ENCODE results near the gene ACAN.
A peak's percentile ranks its signal among the peaks of the same experiment; 100 is the strongest.

ACAN gene

DNA sequence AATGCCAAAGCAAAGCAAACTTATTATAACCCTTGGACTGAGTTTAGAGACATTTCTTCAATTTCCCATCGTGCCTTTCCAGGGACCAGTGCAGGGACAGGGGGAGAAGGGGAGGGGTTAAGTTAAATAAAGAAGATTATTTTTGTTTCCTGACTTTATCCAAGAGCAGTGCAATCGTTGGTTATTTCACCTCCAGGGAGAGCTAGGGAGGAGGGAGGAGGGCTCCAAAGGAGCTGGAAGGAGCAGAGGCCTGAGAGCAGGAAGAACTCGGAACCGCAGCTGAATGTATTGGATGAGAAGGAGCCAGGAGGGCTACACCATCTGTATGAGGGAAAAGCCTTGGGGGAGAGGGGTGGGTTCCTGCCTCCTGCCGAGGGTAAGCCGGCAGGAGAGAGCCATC, 71.4 kb downstream of the ACAN start:
- Histone ChIP-seq H3K36me3 (ENCODE audit: control insufficient read depth, insufficient read depth, low read length) (no peaks in the 10 kb centered on the region), H3K27me3 (replicated peaks; ENCODE audit: control insufficient read depth, insufficient read depth, low read length) (peaks cover 2% of the 10 kb centered on the region; the same call in 1 of the 2 replicates), H3K4me3 (replicated peaks; ENCODE audit: low read depth, low read length) (no peak overlapping the region)
- TF ChIP-seq, protein P1, sequence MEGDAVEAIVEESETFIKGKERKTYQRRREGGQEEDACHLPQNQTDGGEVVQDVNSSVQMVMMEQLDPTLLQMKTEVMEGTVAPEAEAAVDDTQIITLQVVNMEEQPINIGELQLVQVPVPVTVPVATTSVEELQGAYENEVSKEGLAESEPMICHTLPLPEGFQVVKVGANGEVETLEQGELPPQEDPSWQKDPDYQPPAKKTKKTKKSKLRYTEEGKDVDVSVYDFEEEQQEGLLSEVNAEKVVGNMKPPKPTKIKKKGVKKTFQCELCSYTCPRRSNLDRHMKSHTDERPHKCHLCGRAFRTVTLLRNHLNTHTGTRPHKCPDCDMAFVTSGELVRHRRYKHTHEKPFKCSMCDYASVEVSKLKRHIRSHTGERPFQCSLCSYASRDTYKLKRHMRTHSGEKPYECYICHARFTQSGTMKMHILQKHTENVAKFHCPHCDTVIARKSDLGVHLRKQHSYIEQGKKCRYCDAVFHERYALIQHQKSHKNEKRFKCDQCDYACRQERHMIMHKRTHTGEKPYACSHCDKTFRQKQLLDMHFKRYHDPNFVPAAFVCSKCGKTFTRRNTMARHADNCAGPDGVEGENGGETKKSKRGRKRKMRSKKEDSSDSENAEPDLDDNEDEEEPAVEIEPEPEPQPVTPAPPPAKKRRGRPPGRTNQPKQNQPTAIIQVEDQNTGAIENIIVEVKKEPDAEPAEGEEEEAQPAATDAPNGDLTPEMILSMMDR (IDR thresholded peaks at IDR 0.05; ENCODE audit: insufficient read depth, low read length, poor library complexity, severe bottlenecking) = no peak
- no peak for DNase-seq (ENCODE audit: extremely low read depth, insufficient read length)

DNA sequence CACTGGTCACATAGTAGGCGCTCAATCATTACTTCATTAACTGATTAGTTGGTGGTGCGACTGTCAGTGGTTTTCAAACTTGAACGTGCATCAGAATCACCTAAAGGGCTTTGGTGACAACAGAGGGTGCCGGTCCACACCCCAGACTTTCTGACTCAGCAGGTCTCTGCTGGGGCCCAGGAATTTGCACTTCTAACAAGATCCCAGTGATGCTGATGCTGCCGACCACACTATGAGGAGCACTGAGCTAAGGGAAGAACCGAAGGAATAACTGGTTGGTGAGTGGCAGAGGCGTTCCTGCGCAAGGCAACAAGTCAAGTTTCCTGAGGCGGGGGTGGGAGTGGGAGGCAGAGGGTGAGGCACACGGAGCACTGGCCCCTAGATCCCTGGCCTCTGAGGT, 73.3 kb downstream of the ACAN start:
- no peak for DNase-seq (ENCODE audit: extremely low read depth, insufficient read length)
- TF ChIP-seq, protein P1 (IDR thresholded peaks at IDR 0.05; ENCODE audit: insufficient read depth, low read length, poor library complexity, severe bottlenecking) = no peak
- Histone ChIP-seq H3K27me3 (replicated peaks; ENCODE audit: control insufficient read depth, insufficient read depth, low read length) (peaks cover 2% of the 10 kb centered on the region; the same call in 1 of the 2 replicates), H3K36me3 (ENCODE audit: control insufficient read depth, insufficient read depth, low read length) (no peaks in the 10 kb centered on the region), H3K4me3 (replicated peaks; ENCODE audit: low read depth, low read length) (no peak overlapping the region)

DNA sequence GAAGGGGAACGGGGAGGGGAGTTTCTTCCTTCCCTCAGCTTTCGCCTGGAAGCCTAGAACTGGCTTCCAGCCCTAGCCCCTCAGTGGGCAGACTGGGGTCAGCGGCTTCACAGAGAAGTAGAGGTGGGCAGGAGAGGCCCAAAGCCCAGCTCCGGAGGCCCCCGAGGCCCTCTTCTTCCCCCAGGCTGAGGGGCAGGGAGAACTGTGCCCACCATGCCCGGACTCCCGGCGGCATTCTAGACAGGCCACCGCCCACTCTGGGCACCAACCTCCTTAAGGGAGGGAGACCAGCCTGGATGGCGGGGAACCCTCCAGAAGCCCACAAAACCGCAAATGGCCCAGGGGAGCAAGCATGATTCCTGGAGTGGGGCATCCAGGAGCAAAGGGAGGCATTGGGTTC, 74.2 kb downstream of the ACAN start:
- H3K36me3 ChIP-seq (ENCODE audit: control insufficient read depth, insufficient read depth, low read length) = no peaks in the 10 kb centered on the region
- H3K27me3 ChIP-seq (replicated peaks; ENCODE audit: control insufficient read depth, insufficient read depth, low read length) = peaks cover 2% of the 10 kb centered on the region; the same call in 1 of the 2 replicates
- DNase-seq (ENCODE audit: extremely low read depth, insufficient read length) = no peak
- H3K4me3 ChIP-seq (replicated peaks; ENCODE audit: low read depth, low read length) = no peak overlapping the region
- TF ChIP-seq, protein P1 (IDR thresholded peaks at IDR 0.05; ENCODE audit: insufficient read depth, low read length, poor library complexity, severe bottlenecking) = no peak

DNA sequence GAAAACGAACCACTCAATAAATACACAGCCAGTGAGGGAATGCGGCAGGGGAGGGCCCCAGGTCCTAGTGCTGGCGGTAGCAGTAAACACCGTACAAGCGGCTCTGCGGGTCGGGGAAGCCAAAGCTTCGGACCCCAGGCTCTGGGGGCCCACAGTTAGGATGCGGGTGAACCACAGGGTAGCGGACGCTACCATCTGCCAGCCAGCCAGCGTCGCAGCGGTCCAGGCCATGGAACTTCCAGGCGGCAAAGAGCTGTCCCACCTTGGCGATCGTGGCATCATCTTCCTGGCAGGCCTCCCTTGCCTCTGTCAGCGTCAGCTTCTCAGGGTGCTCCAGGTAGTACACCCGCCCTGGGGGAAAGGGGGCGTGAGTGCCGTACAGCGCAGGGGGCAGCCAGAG, 74.7 kb downstream of the ACAN start:
- TF ChIP-seq, protein P1 (IDR thresholded peaks at IDR 0.05; ENCODE audit: insufficient read depth, low read length, poor library complexity, severe bottlenecking) = no peak
- Histone ChIP-seq H3K27me3 (replicated peaks; ENCODE audit: control insufficient read depth, insufficient read depth, low read length) (peaks cover under 1% of the 10 kb centered on the region; the same call in 1 of the 2 replicates), H3K36me3 (ENCODE audit: control insufficient read depth, insufficient read depth, low read length) (no peaks in the 10 kb centered on the region), H3K4me3 (replicated peaks; ENCODE audit: low read depth, low read length) (no peak overlapping the region)
- DNase-seq (ENCODE audit: extremely low read depth, insufficient read length) = no peak

DNA sequence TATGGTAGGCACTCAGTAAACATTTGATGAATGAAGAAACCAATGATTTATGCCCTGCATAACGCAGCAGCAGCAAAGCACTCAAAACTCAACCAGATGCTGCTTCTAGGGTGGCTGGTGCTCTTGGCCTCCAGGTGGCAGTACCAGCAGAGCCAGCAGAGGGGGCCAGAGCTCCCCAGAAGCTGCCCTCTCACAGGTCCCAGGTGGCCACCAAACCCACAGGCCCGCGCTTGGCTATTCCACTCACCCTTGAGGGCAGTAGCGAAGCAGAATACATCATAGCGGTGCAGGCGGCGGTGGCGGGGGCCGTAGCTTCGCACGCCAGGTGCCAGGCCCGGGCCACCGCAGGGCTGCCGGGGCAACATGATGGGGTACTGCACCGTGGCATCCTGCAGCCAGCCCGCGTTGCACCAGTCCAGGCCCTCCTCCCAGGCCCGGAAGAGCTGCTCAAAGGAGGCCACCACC, 75.5 kb downstream of the ACAN start:
- no peak for DNase-seq (ENCODE audit: extremely low read depth, insufficient read length)
- TF ChIP-seq, protein P1 (IDR thresholded peaks at IDR 0.05; ENCODE audit: insufficient read depth, low read length, poor library complexity, severe bottlenecking) = peak; percentile 90
- no peak overlapping the region for H3K4me3 ChIP-seq (replicated peaks; ENCODE audit: low read depth, low read length)
- no peaks in the 10 kb centered on the region for H3K36me3 ChIP-seq (ENCODE audit: control insufficient read depth, insufficient read depth, low read length)
- no peaks in the 10 kb centered on the region for H3K27me3 ChIP-seq (replicated peaks; ENCODE audit: control insufficient read depth, insufficient read depth, low read length)

Measured in GM06990 (cell line).